ENCODE data around the gene CHPT1.
A peak's percentile ranks its signal among the peaks of the same experiment; 100 is the strongest.

Gene CHPT1

DNA sequence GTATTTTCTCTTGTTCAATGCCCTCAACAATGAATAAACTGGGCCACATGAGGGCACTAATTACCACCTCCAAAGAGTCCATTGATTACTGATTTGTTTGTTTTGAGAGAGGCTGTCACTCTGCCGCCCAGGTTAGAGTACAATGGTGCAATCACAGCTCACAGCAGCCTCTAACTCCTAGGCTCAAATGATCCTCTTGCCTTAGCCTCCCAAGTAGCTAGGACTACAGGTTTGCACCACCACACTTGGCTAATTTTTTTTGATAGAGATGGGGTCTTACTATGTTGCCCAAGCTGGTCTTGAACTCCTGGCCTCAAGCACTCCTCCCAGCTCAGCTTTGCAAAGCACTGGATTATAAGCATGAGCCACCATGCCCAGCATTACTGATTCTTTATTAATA, 70.1 kb downstream of the CHPT1 start:
- no peak overlapping the region for H3K27ac ChIP-seq (ENCODE audit: low read depth, low read length, poor library complexity, severe bottlenecking)
- no peak overlapping the region for H3K4me2 ChIP-seq (ENCODE audit: low read length)
- no peak overlapping the region for H3K4me3 ChIP-seq (ENCODE audit: low read depth, low read length, poor library complexity, severe bottlenecking)
- no peaks in the 10 kb centered on the region for H4K20me1 ChIP-seq (ENCODE audit: insufficient read depth, low read length)
- no peak for TF ChIP-seq EZH2 (IDR thresholded peaks at IDR 0.05; ENCODE audit: borderline replicate concordance, low read length)
- peak; percentile 10; the same call in 1 of the 2 replicates for TF ChIP-seq CTCF (IDR thresholded peaks at IDR 0.05; ENCODE audit: low read length)
- H3K9me3 ChIP-seq (ENCODE audit: low read length) = no peaks in the 10 kb centered on the region
- H3K79me2 ChIP-seq (ENCODE audit: insufficient read depth, low read length) = no peaks in the 10 kb centered on the region
- H3K9me2 ChIP-seq (ENCODE audit: low read depth, low read length) = no peaks in the 10 kb centered on the region
- no peaks in the 10 kb centered on the region for H3K27me3 ChIP-seq (ENCODE audit: insufficient read depth, low read length)
- no peak overlapping the region for H2AFZ ChIP-seq (ENCODE audit: low read length)
- H3K36me3 ChIP-seq (ENCODE audit: insufficient read depth, low read length) = peaks cover 58% of the 10 kb centered on the region; the same call in 1 of the 2 replicates
- peaks cover 8% of the 10 kb centered on the region for H3K4me1 ChIP-seq (ENCODE audit: insufficient read depth, low read length, severe bottlenecking)
- no peak overlapping the region for H3K9ac ChIP-seq (ENCODE audit: low read length)
- H3F3A ChIP-seq (ENCODE audit: insufficient read depth, low read length) = no peaks in the 10 kb centered on the region

DNA sequence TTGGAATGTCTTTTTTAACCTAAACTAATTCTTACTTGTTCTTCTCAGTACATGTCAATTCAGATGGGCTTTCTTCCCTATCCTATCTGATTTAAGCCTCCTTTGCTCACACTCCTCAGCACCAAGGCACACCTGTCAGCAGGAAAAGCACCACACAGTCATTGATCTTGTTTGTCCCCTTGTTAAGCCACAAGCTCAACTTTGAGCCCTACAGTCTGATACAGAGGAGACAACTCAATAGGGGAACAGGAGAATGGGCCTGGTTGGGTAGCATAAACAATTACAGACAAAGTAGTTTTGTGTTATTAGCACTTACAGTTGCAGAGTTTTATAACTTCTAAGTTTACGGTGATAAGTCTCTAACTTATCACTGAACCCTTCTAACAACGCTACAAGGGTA, 71.3 kb downstream of the CHPT1 start:
- Histone ChIP-seq H2AFZ (ENCODE audit: low read length) (no peak overlapping the region), H3F3A (ENCODE audit: insufficient read depth, low read length) (no peaks in the 10 kb centered on the region), H3K9me3 (ENCODE audit: low read length) (no peaks in the 10 kb centered on the region), H3K4me2 (ENCODE audit: low read length) (no peak overlapping the region), H4K20me1 (ENCODE audit: insufficient read depth, low read length) (no peaks in the 10 kb centered on the region), H3K4me3 (ENCODE audit: low read depth, low read length, poor library complexity, severe bottlenecking) (no peak overlapping the region), H3K27me3 (ENCODE audit: insufficient read depth, low read length) (no peaks in the 10 kb centered on the region), H3K4me1 (ENCODE audit: insufficient read depth, low read length, severe bottlenecking) (peaks cover 10% of the 10 kb centered on the region), H3K9me2 (ENCODE audit: low read depth, low read length) (no peaks in the 10 kb centered on the region), H3K36me3 (ENCODE audit: insufficient read depth, low read length) (peaks cover 58% of the 10 kb centered on the region; the same call in 1 of the 2 replicates), H3K9ac (ENCODE audit: low read length) (no peak overlapping the region), H3K27ac (ENCODE audit: low read depth, low read length, poor library complexity, severe bottlenecking) (no peak overlapping the region), H3K79me2 (ENCODE audit: insufficient read depth, low read length) (no peaks in the 10 kb centered on the region)
- TF ChIP-seq CTCF (IDR thresholded peaks at IDR 0.05; ENCODE audit: low read length) (no peak), EZH2 (IDR thresholded peaks at IDR 0.05; ENCODE audit: borderline replicate concordance, low read length) (no peak)

DNA sequence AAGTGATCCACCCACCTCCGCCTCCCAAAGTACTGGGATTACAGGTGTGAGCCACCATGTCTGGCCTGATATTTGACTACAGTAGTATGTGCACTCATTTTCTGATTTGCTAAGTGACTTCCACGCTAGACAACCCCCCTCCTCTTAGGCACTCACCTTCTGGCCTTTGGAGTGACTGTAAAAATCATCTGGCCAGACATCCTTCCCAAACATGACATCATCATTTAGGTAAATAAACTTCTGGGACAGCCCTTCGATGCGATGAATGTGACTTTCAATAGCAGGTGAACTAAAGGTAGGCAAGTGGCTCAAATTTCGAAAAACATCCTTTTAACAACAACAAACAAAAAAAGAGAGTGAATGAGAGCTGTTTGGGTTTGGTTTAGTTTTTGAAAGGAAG, 72.4 kb downstream of the CHPT1 start:
- Histone ChIP-seq H2AFZ (ENCODE audit: low read length) (no peak overlapping the region), H3K4me3 (ENCODE audit: low read depth, low read length, poor library complexity, severe bottlenecking) (no peak overlapping the region), H3F3A (ENCODE audit: insufficient read depth, low read length) (no peaks in the 10 kb centered on the region), H3K4me2 (ENCODE audit: low read length) (no peak overlapping the region), H3K27ac (ENCODE audit: low read depth, low read length, poor library complexity, severe bottlenecking) (no peak overlapping the region), H3K9me3 (ENCODE audit: low read length) (no peaks in the 10 kb centered on the region), H4K20me1 (ENCODE audit: insufficient read depth, low read length) (no peaks in the 10 kb centered on the region), H3K79me2 (ENCODE audit: insufficient read depth, low read length) (no peaks in the 10 kb centered on the region), H3K27me3 (ENCODE audit: insufficient read depth, low read length) (no peaks in the 10 kb centered on the region), H3K4me1 (ENCODE audit: insufficient read depth, low read length, severe bottlenecking) (peaks cover 10% of the 10 kb centered on the region), H3K9ac (ENCODE audit: low read length) (no peak overlapping the region), H3K36me3 (ENCODE audit: insufficient read depth, low read length) (peaks cover 50% of the 10 kb centered on the region; the same call in 1 of the 2 replicates), H3K9me2 (ENCODE audit: low read depth, low read length) (no peaks in the 10 kb centered on the region)
- TF ChIP-seq CTCF (IDR thresholded peaks at IDR 0.05; ENCODE audit: low read length) (no peak), EZH2 (IDR thresholded peaks at IDR 0.05; ENCODE audit: borderline replicate concordance, low read length) (no peak)

All from OCI-LY1 (cell line).